ENCODE measurements around the gene LDLR. TPM values are rescaled to one million over a fixed set of nuclear protein-coding genes. Genes with fewer than 3 reads are reported as not detected.
"Not testable (repeated sequence)": the region's sequence is repeated elsewhere in the genome, so short reads cannot be mapped to it uniquely, and the experiment has no call there.

The LDLR gene
- total RNA-seq, 1 donor from 2014 or later, result 22.1 TPM

DNA sequence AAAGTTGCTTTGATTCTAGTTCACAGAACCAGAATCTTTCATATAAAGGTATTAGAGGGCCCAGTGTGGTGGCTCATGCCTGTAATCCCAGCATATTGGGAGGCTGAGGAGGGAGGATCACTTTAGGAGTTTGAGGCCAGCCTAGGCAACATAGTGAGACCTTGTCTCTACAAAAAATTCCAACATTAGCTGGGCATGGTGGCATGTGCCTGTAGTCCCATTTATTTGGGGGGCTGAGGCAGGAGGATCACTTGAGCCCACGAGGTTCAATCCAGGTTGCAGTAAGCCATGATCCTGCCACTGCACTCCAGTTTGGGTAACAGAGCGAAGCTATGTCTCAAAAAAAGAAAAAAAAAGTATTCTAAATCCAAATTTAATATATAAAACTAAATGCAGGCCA is 9.1 kb downstream of the LDLR start:
- no peak for DNase-seq (ENCODE audit: low spot score)
- intact Hi-C loops (cut with DNase I), result no loop called here

DNA sequence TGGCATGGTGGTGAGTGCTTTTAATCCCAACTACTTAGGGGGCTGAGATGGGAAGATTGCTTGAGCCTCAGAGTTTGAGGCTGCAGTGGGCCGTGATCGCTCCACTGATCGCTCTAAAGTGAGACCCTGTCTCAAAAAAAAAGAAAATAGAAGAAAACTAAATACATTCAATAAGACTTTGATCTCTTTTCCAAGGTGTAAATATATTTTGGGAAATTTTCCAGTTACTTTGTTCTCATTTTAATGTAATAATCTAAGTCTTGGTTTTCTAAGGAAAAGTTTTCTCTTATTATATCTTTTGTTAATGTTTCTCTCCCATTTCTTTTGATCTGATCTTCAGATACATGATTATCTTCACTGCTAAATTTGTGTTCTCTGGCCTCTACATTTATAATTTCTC is 9.6 kb downstream of the LDLR start:
- no peak for DNase-seq (ENCODE audit: low spot score)
- intact Hi-C loops (cut with DNase I), result no loop called here

DNA sequence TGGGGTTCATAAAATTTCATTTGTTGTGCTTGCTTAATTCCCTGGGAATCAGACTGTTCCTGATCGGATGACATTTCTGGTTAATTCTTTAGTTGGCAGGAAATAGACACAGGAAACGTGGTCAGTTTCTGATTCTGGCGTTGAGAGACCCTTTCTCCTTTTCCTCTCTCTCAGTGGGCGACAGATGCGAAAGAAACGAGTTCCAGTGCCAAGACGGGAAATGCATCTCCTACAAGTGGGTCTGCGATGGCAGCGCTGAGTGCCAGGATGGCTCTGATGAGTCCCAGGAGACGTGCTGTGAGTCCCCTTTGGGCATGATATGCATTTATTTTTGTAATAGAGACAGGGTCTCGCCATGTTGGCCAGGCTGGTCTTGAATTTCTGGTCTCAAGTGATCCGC is 10.8 kb downstream of the LDLR start:
- DNase-seq (ENCODE audit: low spot score), result no peak
- intact Hi-C loops (cut with DNase I), result no loop called here

DNA sequence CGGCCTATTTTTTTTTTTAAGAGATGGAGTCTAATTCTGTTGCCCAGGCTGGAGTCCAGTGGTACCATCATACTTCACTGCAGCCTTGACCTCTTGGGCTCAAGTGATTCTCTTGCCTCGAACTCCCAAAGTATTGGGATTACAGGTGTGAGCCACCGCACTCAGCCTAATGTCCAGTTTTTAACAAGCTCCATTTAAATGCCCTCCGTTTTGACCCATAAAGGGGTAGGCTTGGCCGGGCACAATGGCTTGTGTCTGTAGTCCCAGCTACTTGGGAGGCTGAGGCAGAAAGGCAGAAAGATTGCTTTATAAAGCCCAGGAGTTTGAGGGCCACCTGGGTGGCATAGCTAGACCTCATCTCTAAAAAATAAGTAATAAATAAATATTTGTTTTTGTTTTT is 11.8 kb downstream of the LDLR start:
- intact Hi-C loops (cut with DNase I), result no loop called here

DNA sequence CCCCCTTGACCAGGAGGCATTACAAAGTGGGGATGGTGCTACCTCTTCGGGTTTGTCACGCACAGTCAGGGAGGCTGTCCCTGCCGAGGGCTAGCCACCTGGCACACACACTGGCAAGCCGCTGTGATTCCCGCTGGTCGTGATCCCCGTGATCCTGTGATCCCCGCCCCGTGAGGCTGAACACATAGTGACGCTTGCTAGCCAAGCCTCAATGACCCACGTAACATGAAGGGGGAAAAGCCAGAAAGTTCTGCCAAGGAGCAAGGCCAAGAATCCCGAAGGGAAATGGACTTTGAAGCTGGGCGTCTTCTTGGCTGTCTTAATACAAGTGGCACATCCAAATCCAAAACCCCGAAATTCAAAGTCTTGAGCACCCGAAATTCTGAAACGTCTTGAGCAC is 13.7 kb downstream of the LDLR start:
- intact Hi-C loops (cut with DNase I), result no loop called here
- no peak for DNase-seq (ENCODE audit: low spot score)

More for the DNA sequence above, 11.8 kb downstream of the LDLR start:
- no peak for DNase-seq (ENCODE audit: low spot score)

DNA sequence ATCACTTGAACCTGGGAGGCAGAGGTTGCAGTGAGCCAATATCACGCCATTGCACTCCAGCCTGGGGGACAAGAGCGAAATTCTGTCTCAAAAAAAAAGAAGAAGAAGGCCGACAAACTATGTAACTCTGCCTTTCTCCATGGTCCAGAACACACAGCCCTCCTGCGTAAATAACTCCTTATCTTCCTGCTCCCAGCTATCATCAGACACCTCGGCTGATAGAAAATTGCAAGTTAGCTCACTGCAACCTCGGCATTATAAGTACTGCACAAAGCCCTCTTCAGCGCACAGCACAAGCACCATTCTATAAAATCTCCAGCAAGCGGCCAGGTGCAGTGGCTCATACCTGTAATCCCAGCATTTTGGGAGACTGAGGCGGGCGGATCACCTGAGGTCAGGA is 14.4 kb downstream of the LDLR start:
- DNase-seq (ENCODE audit: low spot score); intact Hi-C loops (cut with DNase I): not testable (repeated sequence)

DNA sequence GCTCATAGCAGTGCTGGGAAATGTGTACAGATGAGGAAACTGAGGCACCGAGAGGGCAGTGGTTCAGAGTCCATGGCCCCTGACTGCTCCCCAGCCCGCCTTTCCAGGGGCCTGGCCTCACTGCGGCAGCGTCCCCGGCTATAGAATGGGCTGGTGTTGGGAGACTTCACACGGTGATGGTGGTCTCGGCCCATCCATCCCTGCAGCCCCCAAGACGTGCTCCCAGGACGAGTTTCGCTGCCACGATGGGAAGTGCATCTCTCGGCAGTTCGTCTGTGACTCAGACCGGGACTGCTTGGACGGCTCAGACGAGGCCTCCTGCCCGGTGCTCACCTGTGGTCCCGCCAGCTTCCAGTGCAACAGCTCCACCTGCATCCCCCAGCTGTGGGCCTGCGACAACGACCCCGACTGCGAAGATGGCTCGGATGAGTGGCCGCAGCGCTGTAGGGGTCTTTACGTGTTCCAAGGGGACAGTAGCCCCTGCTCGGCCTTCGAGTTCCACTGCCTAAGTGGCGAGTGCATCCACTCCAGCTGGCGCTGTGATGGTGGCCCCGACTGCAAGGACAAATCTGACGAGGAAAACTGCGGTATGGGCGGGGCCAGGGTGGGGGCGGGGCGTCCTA is 15.9 kb downstream of the LDLR start:
- DNase-seq (ENCODE audit: low spot score), result no peak
- intact Hi-C loops (cut with DNase I), result no loop called here

DNA sequence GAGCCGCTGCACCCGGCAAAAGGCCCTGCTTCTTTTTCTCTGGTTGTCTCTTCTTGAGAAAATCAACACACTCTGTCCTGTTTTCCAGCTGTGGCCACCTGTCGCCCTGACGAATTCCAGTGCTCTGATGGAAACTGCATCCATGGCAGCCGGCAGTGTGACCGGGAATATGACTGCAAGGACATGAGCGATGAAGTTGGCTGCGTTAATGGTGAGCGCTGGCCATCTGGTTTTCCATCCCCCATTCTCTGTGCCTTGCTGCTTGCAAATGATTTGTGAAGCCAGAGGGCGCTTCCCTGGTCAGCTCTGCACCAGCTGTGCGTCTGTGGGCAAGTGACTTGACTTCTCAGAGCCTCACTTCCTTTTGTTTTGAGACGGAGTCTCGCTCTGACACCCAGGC is 17.2 kb downstream of the LDLR start:
- intact Hi-C loops (cut with DNase I), result no loop called here
- no peak for DNase-seq (ENCODE audit: low spot score)

DNA sequence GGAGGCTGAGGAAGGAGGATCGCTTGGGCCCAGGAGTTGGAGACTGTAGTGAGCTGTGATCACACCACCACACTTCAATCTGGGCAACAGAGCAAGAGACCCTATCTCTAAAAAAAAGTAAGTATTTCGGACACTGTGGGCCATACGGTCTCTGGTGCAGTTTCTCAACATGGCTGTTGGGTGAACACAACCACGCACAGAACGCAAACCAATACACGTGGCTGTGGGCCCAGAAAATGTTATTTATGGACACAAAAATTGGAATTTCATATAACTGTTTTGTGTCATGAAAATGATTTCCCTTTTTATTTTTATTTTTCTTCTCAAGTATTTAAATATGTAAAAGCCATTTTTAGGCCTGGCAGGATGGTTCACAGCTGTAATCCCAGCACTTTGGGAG is 19.5 kb downstream of the LDLR start:
- intact Hi-C loops (cut with DNase I), result no loop called here
- no peak for DNase-seq (ENCODE audit: low spot score)

DNA sequence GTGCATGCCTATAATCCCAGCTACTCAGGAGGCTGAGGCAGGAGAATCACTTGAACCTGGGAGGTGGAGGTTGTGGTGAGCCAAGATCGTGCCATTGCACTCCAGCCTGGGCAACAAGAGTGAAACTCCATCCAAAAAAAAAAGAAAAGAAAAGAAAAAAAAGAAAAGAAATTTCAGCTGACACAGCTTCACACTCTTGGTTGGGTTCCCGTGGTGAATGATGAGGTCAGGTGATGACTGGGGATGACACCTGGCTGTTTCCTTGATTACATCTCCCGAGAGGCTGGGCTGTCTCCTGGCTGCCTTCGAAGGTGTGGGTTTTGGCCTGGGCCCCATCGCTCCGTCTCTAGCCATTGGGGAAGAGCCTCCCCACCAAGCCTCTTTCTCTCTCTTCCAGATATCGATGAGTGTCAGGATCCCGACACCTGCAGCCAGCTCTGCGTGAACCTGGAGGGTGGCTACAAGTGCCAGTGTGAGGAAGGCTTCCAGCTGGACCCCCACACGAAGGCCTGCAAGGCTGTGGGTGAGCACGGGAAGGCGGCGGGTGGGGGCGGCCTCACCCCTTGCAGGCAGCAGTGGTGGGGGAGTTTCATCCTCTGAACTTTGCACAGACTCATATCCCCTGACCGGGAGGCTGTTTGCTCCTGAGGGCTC is 22.0 kb downstream of the LDLR start:
- DNase-seq (ENCODE audit: low spot score), result no peak
- intact Hi-C loops (cut with DNase I), result no loop called here

DNA sequence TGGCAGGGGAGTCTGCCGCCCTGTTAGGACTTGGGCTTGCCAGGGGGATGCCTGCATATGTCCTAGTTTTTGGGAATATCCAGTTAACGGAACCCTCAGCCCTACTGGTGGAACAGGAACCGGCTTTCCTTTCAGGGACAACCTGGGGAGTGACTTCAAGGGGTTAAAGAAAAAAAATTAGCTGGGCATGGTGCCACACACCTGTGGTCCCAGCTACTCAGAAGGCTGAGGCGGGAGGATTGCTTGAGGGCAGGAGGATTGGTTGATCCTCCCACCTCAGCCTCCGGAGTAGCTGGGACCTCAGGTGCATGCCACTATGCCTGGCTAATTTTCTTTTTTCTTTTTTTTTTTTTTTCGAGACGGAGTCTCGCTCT is 22.5 kb downstream of the LDLR start:
- no peak for DNase-seq (ENCODE audit: low spot score)
- intact Hi-C loops (cut with DNase I), result no loop called here

DNA sequence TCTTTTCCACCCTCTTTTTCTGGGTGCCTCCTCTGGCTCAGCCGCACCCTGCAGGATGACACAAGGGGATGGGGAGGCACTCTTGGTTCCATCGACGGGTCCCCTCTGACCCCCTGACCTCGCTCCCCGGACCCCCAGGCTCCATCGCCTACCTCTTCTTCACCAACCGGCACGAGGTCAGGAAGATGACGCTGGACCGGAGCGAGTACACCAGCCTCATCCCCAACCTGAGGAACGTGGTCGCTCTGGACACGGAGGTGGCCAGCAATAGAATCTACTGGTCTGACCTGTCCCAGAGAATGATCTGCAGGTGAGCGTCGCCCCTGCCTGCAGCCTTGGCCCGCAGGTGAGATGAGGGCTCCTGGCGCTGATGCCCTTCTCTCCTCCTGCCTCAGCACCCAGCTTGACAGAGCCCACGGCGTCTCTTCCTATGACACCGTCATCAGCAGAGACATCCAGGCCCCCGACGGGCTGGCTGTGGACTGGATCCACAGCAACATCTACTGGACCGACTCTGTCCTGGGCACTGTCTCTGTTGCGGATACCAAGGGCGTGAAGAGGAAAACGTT is 24.0 kb downstream of the LDLR start:
- intact Hi-C loops (cut with DNase I), result no loop called here
- no peak for DNase-seq (ENCODE audit: low spot score)

DNA sequence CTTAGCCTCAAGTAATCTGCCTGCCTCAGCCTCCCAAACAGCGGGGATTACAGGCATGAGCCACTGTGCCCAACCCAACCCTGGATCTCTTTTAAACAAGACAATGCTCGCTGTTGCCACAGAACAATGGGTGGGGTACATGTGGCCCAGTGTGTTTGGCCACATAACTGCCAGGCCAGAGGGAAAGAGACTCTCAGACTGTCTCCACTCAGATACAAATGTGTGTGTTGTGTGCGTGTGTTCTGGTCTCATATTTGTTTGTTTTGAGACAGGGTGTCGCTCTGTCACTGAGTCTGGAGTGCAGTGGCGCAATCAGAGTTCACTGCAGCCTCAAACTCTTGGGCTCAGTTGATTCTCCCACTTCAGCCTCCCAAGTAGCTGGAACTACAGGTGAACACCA is 25.8 kb downstream of the LDLR start:
- intact Hi-C loops (cut with DNase I), result no loop called here
- no peak for DNase-seq (ENCODE audit: low spot score)

DNA sequence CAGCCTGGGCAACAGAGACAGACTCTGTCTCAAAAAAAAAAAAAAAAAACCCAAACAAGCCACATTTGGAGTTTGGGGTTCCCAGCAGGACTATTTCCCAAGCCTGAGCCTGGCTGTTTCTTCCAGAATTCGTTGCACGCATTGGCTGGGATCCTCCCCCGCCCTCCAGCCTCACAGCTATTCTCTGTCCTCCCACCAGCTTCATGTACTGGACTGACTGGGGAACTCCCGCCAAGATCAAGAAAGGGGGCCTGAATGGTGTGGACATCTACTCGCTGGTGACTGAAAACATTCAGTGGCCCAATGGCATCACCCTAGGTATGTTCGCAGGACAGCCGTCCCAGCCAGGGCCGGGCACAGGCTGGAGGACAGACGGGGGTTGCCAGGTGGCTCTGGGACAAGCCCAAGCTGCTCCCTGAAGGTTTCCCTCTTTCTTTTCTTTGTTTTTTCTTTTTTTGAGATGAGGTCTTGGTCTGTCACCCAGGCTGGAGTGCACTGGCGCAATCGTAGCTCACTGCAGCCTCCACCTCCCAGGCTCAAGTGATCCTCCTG is 26.7 kb downstream of the LDLR start:
- intact Hi-C loops (cut with DNase I), result no loop called here
- no peak for DNase-seq (ENCODE audit: low spot score)

DNA sequence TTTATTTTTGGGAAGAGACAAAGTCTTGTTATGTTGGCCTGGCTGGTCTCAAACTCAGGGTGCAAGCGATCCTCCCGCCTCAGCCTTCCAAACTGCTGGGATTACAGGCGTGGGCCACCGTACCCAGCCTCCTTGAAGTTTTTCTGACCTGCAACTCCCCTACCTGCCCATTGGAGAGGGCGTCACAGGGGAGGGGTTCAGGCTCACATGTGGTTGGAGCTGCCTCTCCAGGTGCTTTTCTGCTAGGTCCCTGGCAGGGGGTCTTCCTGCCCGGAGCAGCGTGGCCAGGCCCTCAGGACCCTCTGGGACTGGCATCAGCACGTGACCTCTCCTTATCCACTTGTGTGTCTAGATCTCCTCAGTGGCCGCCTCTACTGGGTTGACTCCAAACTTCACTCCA is 27.2 kb downstream of the LDLR start:
- DNase-seq (ENCODE audit: low spot score), result no peak
- intact Hi-C loops (cut with DNase I), result no loop called here

DNA sequence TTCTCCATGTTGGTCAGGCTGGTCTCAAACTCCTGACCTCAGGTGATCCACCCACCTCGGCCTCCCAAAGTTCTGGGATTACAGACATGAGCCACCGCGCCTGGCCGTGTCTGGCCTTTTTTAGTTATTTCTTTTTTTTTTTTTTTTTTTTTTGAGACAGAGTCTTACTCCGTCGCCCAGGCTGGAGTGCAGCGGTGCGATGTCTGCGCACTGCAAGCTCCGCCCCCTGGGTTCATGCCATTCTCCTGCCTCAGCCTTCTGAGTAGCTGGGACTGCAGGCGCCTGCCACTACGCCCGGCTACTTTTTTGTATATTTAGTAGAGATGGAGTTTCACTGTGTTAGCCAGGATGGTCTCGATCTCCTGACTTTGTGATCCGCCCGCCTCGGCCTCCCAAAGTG is 32.7 kb downstream of the LDLR start:
- not testable (repeated sequence) for DNase-seq (ENCODE audit: low spot score)
- intact Hi-C loops (cut with DNase I), result loop anchor here (10.0 kb wide), 1 partner anchor 323 kb away; no protein-coding TSS in a partner anchor

DNA sequence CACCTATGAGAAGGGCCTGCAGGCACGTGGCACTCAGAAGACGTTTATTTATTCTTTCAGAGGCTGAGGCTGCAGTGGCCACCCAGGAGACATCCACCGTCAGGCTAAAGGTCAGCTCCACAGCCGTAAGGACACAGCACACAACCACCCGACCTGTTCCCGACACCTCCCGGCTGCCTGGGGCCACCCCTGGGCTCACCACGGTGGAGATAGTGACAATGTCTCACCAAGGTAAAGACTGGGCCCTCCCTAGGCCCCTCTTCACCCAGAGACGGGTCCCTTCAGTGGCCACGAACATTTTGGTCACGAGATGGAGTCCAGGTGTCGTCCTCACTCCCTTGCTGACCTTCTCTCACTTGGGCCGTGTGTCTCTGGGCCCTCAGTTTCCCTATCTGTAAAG is 33.9 kb downstream of the LDLR start:
- intact Hi-C loops (cut with DNase I), result loop anchor here (10.0 kb wide), 1 partner anchor 322 kb away; no protein-coding TSS in a partner anchor
- DNase-seq (ENCODE audit: low spot score), result no peak

DNA sequence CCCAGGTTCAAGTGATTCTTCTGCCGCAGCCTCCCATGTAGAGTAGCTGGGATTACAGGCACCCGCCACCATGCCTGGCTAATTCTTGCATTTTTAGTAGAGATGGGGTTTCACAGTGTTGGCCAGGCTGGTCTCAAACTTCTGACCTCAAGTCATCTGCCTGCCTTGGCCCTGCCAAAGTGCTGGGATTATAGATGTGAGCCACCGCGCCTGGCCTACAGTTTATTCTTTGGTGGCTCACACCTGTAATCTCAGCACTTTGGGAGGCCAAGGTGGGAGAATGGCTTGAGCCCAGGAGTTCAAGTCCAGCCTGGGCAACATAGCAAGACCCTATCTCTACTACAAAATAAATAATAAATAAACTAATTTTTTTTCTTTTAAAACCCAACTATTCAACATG is 34.9 kb downstream of the LDLR start:
- intact Hi-C loops (cut with DNase I), result loop anchor here (10.0 kb wide), 1 partner anchor 321 kb away; no protein-coding TSS in a partner anchor
- not testable (repeated sequence) for DNase-seq (ENCODE audit: low spot score)

DNA sequence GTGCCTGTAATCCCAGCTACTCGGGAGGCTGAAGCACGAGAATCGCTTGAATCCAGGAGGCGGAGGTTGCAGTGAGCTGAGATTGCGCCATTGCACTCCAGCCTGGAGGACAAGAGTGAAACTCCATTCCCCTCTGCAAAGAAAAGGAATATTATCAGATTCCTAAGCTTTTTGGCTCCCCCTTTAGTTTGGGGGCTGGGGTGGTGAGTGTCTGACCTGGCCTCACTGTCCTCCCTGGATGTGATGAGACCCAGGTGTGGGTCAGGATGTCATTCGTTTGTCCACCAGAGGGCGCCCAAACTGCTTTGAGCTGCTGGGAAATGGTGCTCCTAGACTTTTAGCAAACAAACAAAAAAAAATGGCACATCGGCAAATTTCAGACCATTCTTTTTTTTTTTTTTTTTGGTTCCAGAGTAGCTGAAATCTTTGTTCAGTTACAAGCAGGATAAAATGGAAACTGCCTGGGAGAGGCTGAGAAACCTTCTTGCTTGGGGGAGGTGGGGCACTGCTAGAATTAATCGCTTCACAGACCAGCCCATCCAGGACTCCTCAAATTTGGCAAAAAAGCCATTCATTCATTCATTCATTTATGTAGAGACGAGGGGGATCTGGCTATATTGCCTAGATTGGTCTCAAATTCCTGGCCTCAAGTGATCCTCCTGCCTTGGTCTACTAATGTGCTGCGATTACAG is 36.9 kb downstream of the LDLR start:
- intact Hi-C loops (cut with DNase I), result loop anchor here (5.0 to 10.0 kb wide), 2 partner anchors 189 to 319 kb away; no protein-coding TSS in a partner anchor
- peak; percentile 85 for DNase-seq (ENCODE audit: low spot score)

DNA sequence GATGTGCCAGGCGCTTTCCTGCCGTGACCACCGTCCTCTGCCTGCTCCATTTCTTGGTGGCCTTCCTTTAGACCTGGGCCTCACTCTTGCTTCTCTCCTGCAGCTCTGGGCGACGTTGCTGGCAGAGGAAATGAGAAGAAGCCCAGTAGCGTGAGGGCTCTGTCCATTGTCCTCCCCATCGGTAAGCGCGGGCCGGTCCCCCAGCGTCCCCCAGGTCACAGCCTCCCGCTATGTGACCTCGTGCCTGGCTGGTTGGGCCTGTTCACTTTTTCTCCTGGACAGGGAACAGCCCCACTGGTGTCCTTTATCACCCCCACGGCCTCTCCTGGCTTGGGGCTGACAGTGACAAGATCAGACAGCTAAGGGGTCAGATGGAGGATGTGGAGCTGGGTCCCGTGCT is 38.6 kb downstream of the LDLR start:
- DNase-seq (ENCODE audit: low spot score), result no peak
- intact Hi-C loops (cut with DNase I), result loop anchor here (5.0 to 10.0 kb wide), 2 partner anchors 191 to 317 kb away; no protein-coding TSS in a partner anchor

Data from cardiac septum (tissue), 1 donor.